Gastroesophageal sphincter (tissue), 4 donors: ENCODE measurements around the gene CD4. TPM values are rescaled to one million over a fixed set of nuclear protein-coding genes. Genes with fewer than 3 reads are reported as not detected.
"Not testable (repeated sequence)": the region's sequence is repeated elsewhere in the genome, so short reads cannot be mapped to it uniquely, and the experiment has no call there.

Experiments
- ATAC-seq: fragments of 150-250 bp; one replicate; pipeline ENCODE4 v1.9.1; 2016; ENCODE audit warnings: mild to moderate bottlenecking, moderate library complexity
- H3K27ac ChIP-seq, 4 donors: fragments of 200-600 bp; sonication (generic) in 3 of 4; 1 replicate in 3 of 4; 2 replicates in 1 of 4; pipeline ENCODE4 v1.5.1; 2016 to 2019
- H3K27me3 ChIP-seq: fragments of 200-600 bp; sonication (generic); one replicate; pipeline ENCODE4 v1.5.1; 2019
- H3K36me3 ChIP-seq, 2 donors: fragments of 200-600 bp; sonication (generic); one replicate each; pipeline ENCODE4 v1.5.1; 2019; ENCODE audit warnings: control low read depth in 1 of 2
- H3K4me1 ChIP-seq, 3 donors: fragments of 200-600 bp; sonication (generic); 1 replicate in 2 of 3; 2 replicates in 1 of 3; pipeline ENCODE4 v1.5.1; 2016 to 2019; ENCODE audit warnings: control low read depth in 2 of 3
- H3K4me3 ChIP-seq, 2 donors: fragments of 200-600 bp; sonication (generic); one replicate each; pipeline ENCODE4 v1.5.1; 2019; ENCODE audit warnings: mild to moderate bottlenecking in 1 of 2, moderate library complexity in 1 of 2
- H3K9me3 ChIP-seq, 3 donors: fragments of 200-600 bp; sonication (generic); one replicate each; pipeline ENCODE4 v1.5.1; 2017 to 2019; ENCODE audit warnings: control low read depth in 2 of 3
- POLR2A ChIP-seq, 2 donors: fragments of 450-650 bp; IDR thresholded peaks; one replicate each; pipeline ENCODE4 v1.6.1; 2017; ENCODE audit warnings: antibody characterized with exemption in 2 of 2, mild to moderate bottlenecking in 2 of 2, moderate library complexity in 1 of 2
- POLR2AphosphoS5 ChIP-seq: sonication (generic); formaldehyde crosslinking; IDR thresholded peaks from one replicate; pipeline ENCODE4 v1.6.1; 2017; ENCODE audit warnings: antibody characterized with exemption
- WGBS, 2 donors: methylation state at CpG; one replicate each; pipeline ENCODE4 v1.1.5; 2018; ENCODE audit warnings: low coverage in 1 of 2; 5-methylcytosine and 5-hydroxymethylcytosine counted together
- total RNA-seq, 4 donors: library from RNA; depleted of rRNA; stranded (reverse); fragments of >200 nt; gene quantifications; one replicate each; pipeline ENCODE4 v1.1.0, GENCODE V29; 2016
- TF ChIP-seq, protein P1 (sequence below), 4 experiments: fragments of 200-600 bp in 2 of 4; fragments of 450-650 bp in 2 of 4; sonication (generic) in 1 of 4; IDR thresholded peaks; one replicate each; pipeline ENCODE4 v1.5.1; 2017 to 2019; ENCODE audit warnings: antibody characterized with exemption in 4 of 4, mild to moderate bottlenecking in 2 of 4, moderate library complexity in 2 of 4

Gene CD4
- total RNA-seq, 4 donors from 2014 or later: 2.6 to 15.2 (median 9.1) TPM

DNA sequence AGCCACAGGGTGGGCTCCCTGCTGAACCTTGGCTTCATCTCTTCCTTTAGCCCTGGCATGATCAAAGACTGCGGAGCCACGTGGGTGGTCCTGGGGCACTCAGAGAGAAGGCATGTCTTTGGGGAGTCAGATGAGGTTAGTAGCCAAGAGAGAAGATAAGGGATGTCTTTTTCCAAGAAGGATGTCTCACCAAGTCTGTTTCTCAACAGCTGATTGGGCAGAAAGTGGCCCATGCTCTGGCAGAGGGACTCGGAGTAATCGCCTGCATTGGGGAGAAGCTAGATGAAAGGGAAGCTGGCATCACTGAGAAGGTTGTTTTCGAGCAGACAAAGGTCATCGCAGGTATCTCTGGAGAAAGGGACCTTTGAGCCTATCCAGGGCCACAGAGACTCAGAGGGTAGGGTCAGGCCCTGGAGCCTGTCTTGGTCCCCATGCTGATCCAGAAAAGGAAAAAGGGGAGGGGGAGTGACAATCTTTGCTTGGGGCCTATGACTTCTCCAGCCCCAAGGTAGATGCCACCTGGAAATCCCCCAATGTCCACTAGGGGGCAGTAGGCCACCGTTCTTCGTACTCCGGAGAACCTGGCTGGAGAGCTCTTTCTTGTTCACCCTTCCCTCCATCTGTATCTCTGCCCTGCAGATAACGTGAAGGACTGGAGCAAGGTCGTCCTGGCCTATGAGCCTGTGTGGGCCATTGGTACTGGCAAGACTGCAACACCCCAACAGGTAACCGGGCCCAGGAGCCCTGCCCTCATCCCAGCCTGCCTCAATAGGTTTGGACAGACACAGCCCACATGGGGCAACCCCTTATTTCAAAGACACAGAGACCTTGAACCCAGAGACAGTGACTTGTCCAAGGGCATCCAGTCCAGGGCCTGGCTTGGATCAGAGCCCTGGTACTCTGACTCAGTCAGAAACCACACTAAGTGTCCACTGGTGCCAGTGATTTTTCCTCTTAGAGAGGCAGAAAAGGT, 80.0 kb downstream of the CD4 start:
- Histone ChIP-seq H3K9me3 (no peaks in the 10 kb centered on the region), H3K27me3 (no peaks in the 10 kb centered on the region), H3K4me3 (peak overlapping the region in 1 of 2 donors; percentile 99), H3K4me1 (peaks cover 0 to 67% (median 36%) of the 10 kb centered on the region in 3 donors), H3K36me3 (peaks cover 0 to 49% of the 10 kb centered on the region in 2 donors), H3K27ac (peak overlapping the region in 3 of 4 donors; percentile 98 to 99 (median 98))
- TF ChIP-seq POLR2AphosphoS5 (peak; percentile 7), POLR2A (IDR thresholded peaks at IDR 0.05) (no peak)
- TF ChIP-seq, protein P1, sequence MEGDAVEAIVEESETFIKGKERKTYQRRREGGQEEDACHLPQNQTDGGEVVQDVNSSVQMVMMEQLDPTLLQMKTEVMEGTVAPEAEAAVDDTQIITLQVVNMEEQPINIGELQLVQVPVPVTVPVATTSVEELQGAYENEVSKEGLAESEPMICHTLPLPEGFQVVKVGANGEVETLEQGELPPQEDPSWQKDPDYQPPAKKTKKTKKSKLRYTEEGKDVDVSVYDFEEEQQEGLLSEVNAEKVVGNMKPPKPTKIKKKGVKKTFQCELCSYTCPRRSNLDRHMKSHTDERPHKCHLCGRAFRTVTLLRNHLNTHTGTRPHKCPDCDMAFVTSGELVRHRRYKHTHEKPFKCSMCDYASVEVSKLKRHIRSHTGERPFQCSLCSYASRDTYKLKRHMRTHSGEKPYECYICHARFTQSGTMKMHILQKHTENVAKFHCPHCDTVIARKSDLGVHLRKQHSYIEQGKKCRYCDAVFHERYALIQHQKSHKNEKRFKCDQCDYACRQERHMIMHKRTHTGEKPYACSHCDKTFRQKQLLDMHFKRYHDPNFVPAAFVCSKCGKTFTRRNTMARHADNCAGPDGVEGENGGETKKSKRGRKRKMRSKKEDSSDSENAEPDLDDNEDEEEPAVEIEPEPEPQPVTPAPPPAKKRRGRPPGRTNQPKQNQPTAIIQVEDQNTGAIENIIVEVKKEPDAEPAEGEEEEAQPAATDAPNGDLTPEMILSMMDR (IDR thresholded peaks at IDR 0.05): peak in 3 of 4 experiments; percentile 85 to 96 (median 92)
- WGBS, 2 donors: 17 to 22% methylated on average over 8 to 9 of the region's 12 CpGs
- ATAC-seq: no peak

DNA sequence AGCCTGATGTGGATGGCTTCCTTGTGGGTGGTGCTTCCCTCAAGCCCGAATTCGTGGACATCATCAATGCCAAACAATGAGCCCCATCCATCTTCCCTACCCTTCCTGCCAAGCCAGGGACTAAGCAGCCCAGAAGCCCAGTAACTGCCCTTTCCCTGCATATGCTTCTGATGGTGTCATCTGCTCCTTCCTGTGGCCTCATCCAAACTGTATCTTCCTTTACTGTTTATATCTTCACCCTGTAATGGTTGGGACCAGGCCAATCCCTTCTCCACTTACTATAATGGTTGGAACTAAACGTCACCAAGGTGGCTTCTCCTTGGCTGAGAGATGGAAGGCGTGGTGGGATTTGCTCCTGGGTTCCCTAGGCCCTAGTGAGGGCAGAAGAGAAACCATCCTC, 81.0 kb downstream of the CD4 start:
- peaks cover 0 to 40% of the 10 kb centered on the region in 2 donors for H3K36me3 ChIP-seq
- not testable (repeated sequence) for H3K27me3 ChIP-seq, H3K4me3 ChIP-seq, ATAC-seq, H3K9me3 ChIP-seq
- H3K4me1 ChIP-seq: peaks cover 0 to 71% (median 36%) of the 10 kb centered on the region in 3 donors
- 17% methylated on average over 1 of the region's 4 CpGs; no CpG with 5 or more reads in 1 of the 2 donors for WGBS, 2 donors
- peak overlapping the region in 3 of 4 donors; percentile 9 to 98 (median 85) for H3K27ac ChIP-seq

Other genes starting within 250 kb of the CD4 start
- gene IFFO1, start 233.5 kb upstream of the CD4 start, total RNA-seq: 10 to 100 TPM; 16.9 to 27.4 (median 22.1) TPM
- 10 to 100 TPM; 22.5 to 49.8 (median 26.8) TPM for gene NOP2, start 221.2 kb upstream of the CD4 start, total RNA-seq
- 100 to 1,000 TPM; 133 to 266 (median 219) TPM for gene CHD4, start 182.1 kb upstream of the CD4 start, total RNA-seq
- 1 to 10 TPM in 2 of 4 donors, under 1 TPM in 2; 0.47 to 2.0 (median 1.2) TPM for gene LPAR5, start 153.6 kb upstream of the CD4 start, total RNA-seq
- gene ACRBP, start 142.1 kb upstream of the CD4 start, total RNA-seq: 1 to 10 TPM in 2 of 4 donors, under 1 TPM in 1, not detected in 1; 0.81 to 3.2 (median 2.4) TPM
- gene ING4, start 126.4 kb upstream of the CD4 start, total RNA-seq: 10 to 100 TPM; 43.2 to 63.8 (median 54.3) TPM
- gene ZNF384, start 100.2 kb upstream of the CD4 start, total RNA-seq: 10 to 100 TPM; 26.1 to 57.5 (median 43.6) TPM
- 1 to 10 TPM in 1 of 4 donors, under 1 TPM in 3; 0.46 to 1.2 (median 0.73) TPM for gene PIANP, start 88.7 kb upstream of the CD4 start, total RNA-seq
- gene COPS7A, start 65.5 kb upstream of the CD4 start, total RNA-seq: 10 to 100 TPM; 54.4 to 69.5 (median 55.4) TPM
- 100 to 1,000 TPM; 140 to 290 (median 216) TPM for gene MLF2, start 36.4 kb upstream of the CD4 start, total RNA-seq
- gene PTMS, start 23.2 kb upstream of the CD4 start, total RNA-seq: 100 to 1,000 TPM; 259 to 516 (median 325) TPM
- gene LAG3, start 17.0 kb upstream of the CD4 start, total RNA-seq: 1 to 10 TPM in 3 of 4 donors, under 1 TPM in 1; 0.30 to 3.0 (median 1.9) TPM
- 1 to 10 TPM; 3.7 to 9.7 (median 3.9) TPM for gene GPR162, start 32.3 kb downstream of the CD4 start, total RNA-seq
- 10 to 100 TPM; 17.3 to 28.3 (median 23.0) TPM for gene P3H3, start 38.9 kb downstream of the CD4 start, total RNA-seq
- 1 to 10 TPM in 3 of 4 donors, under 1 TPM in 1; 0.45 to 1.8 (median 1.3) TPM for gene GNB3, start 51.4 kb downstream of the CD4 start, total RNA-seq
- gene CDCA3, start 61.8 kb downstream of the CD4 start, total RNA-seq: 1 to 10 TPM; 1.1 to 5.9 (median 1.4) TPM
- gene USP5, start 62.6 kb downstream of the CD4 start, total RNA-seq: 10 to 100 TPM; 43.4 to 70.9 (median 65.0) TPM
- 100 to 1,000 TPM; 324 to 473 (median 392) TPM for gene TPI1, start 78.0 kb downstream of the CD4 start, total RNA-seq
- gene SPSB2, start 83.8 kb downstream of the CD4 start, total RNA-seq: 10 to 100 TPM in 1 of 4 donors, 1 to 10 TPM in 3; 7.4 to 10.7 (median 8.1) TPM
- 10 to 100 TPM in 3 of 4 donors, 1 to 10 TPM in 1; 8.8 to 16.6 (median 13.6) TPM for gene LRRC23, start 115.3 kb downstream of the CD4 start, total RNA-seq
- 10 to 100 TPM; 31.2 to 68.2 (median 43.5) TPM for gene ENO2, start 125.1 kb downstream of the CD4 start, total RNA-seq
- gene ATN1, start 138.4 kb downstream of the CD4 start, total RNA-seq: 100 to 1,000 TPM in 2 of 4 donors, 10 to 100 TPM in 2; 49.0 to 136 (median 95.2) TPM
- not detected for gene RNU7-1, start 154.3 kb downstream of the CD4 start, total RNA-seq
- 100 to 1,000 TPM; 172 to 521 (median 367) TPM for gene C12orf57, start 154.5 kb downstream of the CD4 start, total RNA-seq
- 10 to 100 TPM in 1 of 4 donors, 1 to 10 TPM in 3; 2.6 to 15.9 (median 7.5) TPM for gene PTPN6, start 161.8 kb downstream of the CD4 start, total RNA-seq
- 100 to 1,000 TPM; 170 to 215 (median 187) TPM for gene PHB2, start 181.1 kb downstream of the CD4 start, total RNA-seq
- 10 to 100 TPM; 17.0 to 27.3 (median 20.1) TPM for gene EMG1, start 181.4 kb downstream of the CD4 start, total RNA-seq
- gene LPCAT3, start 228.9 kb downstream of the CD4 start, total RNA-seq: 10 to 100 TPM; 23.7 to 33.7 (median 26.6) TPM